CD14-positive monocyte (primary cell): ENCODE data around the gene HS6ST3. TPM values are rescaled to one million over a fixed set of nuclear protein-coding genes. Genes with fewer than 3 reads are reported as not detected.
A peak's percentile ranks its signal among the peaks of the same experiment; 100 is the strongest.

Experiments
- DNase-seq, 3 donors: peaks; one replicate each; pipeline ENCODE4 v3.0.0-alpha.2; 2011 to 2022
- H2AFZ ChIP-seq: 2 replicates; pipeline ENCODE4 v1.6.0; 2012; ENCODE audit warnings: mild to moderate bottlenecking, low read depth, low read length, inconsistent platforms; ENCODE audit not compliant: insufficient read depth, poor library complexity, severe bottlenecking
- H3K27ac ChIP-seq, 2 donors: 1 replicate in 1 of 2; 2 replicates in 1 of 2; pipeline ENCODE4 v1.5.1; 2012 to 2013; ENCODE audit warnings: low read length in 2 of 2, control low read depth in 1 of 2, inconsistent platforms in 1 of 2, low read depth in 1 of 2, mild to moderate bottlenecking in 1 of 2
- H3K27me3 ChIP-seq, 2 donors: one replicate each; pipeline versions ENCODE4 v1.6.0 to v1.6.1; 2011 to 2013; ENCODE audit warnings: low read length in 2 of 2; ENCODE audit not compliant: control insufficient read depth in 2 of 2, insufficient read depth in 2 of 2
- H3K36me3 ChIP-seq, 2 donors: replicated peaks in 1 of 2; 1 replicate in 1 of 2; 2 replicates in 1 of 2; pipeline versions ENCODE4 v1.5.1 to v1.6.1; 2012 to 2013; ENCODE audit warnings: low read length in 2 of 2, control low read depth in 1 of 2, inconsistent platforms in 1 of 2, mild to moderate bottlenecking in 1 of 2; ENCODE audit not compliant: insufficient read depth in 2 of 2, control insufficient read depth in 1 of 2
- H3K4me1 ChIP-seq, 2 donors: 1 replicate in 1 of 2; 2 replicates in 1 of 2; pipeline versions ENCODE4 v1.5.1 to v1.6.1; 2012 to 2013; ENCODE audit warnings: low read length in 2 of 2, control low read depth in 1 of 2, inconsistent platforms in 1 of 2, mild to moderate bottlenecking in 1 of 2, moderate library complexity in 1 of 2; ENCODE audit not compliant: insufficient read depth in 2 of 2, control insufficient read depth in 1 of 2
- H3K4me2 ChIP-seq: replicated peaks from 2 replicates; pipeline ENCODE3; 2012; ENCODE audit warnings: low read length, moderate library complexity, mild to moderate bottlenecking; ENCODE audit not compliant: poor library complexity, severe bottlenecking; ENCODE audit errors: extremely low read depth
- H3K4me3 ChIP-seq, 3 experiments: fragments of 200-600 bp in 1 of 3; sonication (generic) in 1 of 3; replicated peaks in 1 of 3; 1 replicate in 2 of 3; 2 replicates in 1 of 3; pipeline ENCODE4 v1.5.1; 2011 to 2013; ENCODE audit warnings: low read length in 3 of 3, mild to moderate bottlenecking in 3 of 3, control low read depth in 2 of 3, low read depth in 2 of 3, inconsistent platforms in 1 of 3, moderate library complexity in 1 of 3
- H3K79me2 ChIP-seq: 2 replicates; pipeline ENCODE4 v1.6.0; 2012; ENCODE audit warnings: mild to moderate bottlenecking, control low read depth, inconsistent platforms, low read length, moderate library complexity; ENCODE audit not compliant: insufficient read depth
- H3K9ac ChIP-seq: 2 replicates; pipeline ENCODE4 v1.6.0; 2017; ENCODE audit warnings: low read length, mild to moderate bottlenecking; ENCODE audit not compliant: insufficient read depth, poor library complexity, severe bottlenecking
- H3K9me3 ChIP-seq, 2 donors: replicated peaks in 1 of 2; 1 replicate in 1 of 2; 2 replicates in 1 of 2; pipeline versions ENCODE4 v1.5.1 to v1.6.1; 2012 to 2013; ENCODE audit warnings: low read length in 2 of 2, control low read depth in 1 of 2; ENCODE audit not compliant: control insufficient read depth in 1 of 2, insufficient read depth in 1 of 2
- H4K20me1 ChIP-seq: 2 replicates; pipeline ENCODE4 v1.6.0; 2012; ENCODE audit warnings: mild to moderate bottlenecking, low read length, control low read depth, moderate library complexity; ENCODE audit not compliant: insufficient read depth
- H3K27ac Mint-ChIP-seq, 7 donors: one replicate each; pipeline ENCODE4 v1.8.0; 2020; ENCODE audit warnings: mild to moderate bottlenecking in 7 of 7, mixed read lengths in 7 of 7, moderate library complexity in 6 of 7, inconsistent platforms in 2 of 7
- H3K27me3 Mint-ChIP-seq, 3 donors: one replicate each; pipeline ENCODE4 v1.8.0; 2021 to 2022; ENCODE audit warnings: low read depth in 3 of 3, mild to moderate bottlenecking in 3 of 3, mixed read lengths in 3 of 3, moderate library complexity in 3 of 3, inconsistent platforms in 1 of 3
- H3K36me3 Mint-ChIP-seq, 2 donors: one replicate each; pipeline ENCODE4 v1.8.0; 2020; ENCODE audit warnings: mixed read lengths in 2 of 2, inconsistent platforms in 1 of 2, mild to moderate bottlenecking in 1 of 2
- H3K4me1 Mint-ChIP-seq: one replicate; pipeline ENCODE4 v1.8.0; 2020; ENCODE audit warnings: mild to moderate bottlenecking, mixed read lengths
- H3K4me3 Mint-ChIP-seq, 2 donors: one replicate each; pipeline ENCODE4 v1.8.0; 2020; ENCODE audit warnings: mild to moderate bottlenecking in 2 of 2, mixed read lengths in 2 of 2, moderate library complexity in 1 of 2
- H3K9me3 Mint-ChIP-seq, 7 donors: one replicate each; pipeline ENCODE4 v1.8.0; 2020 to 2022; ENCODE audit warnings: mixed read lengths in 7 of 7, mild to moderate bottlenecking in 6 of 7, moderate library complexity in 6 of 7, inconsistent platforms in 2 of 7
- WGBS: methylation state at CpG from one replicate; pipeline ENCODE4 v1.1.5; 2013; ENCODE audit warnings: missing lambda C conversion rate; ENCODE audit not compliant: insufficient coverage; 5-methylcytosine and 5-hydroxymethylcytosine counted together
- intact Hi-C, 2 donors: fragments of 100-400 bp; cut with micrococcal nuclease; formaldehyde crosslinking; loops; one replicate each; pipeline versions ENCODE4 v1.15.0 to v1.15.1; 2023
- polyA plus RNA-seq, 3 donors: library from polyadenylated mRNA; depleted of rRNA in 1 of 3; unstranded in 2 of 3; stranded (reverse) in 1 of 3; fragments of 300-500 nt in 2 of 3; fragments of >200 nt in 1 of 3; fragmentation: Illumina TruSeq in 2 of 3; gene quantifications; 1 replicate in 2 of 3; 2 replicates in 1 of 3; pipeline ENCODE4 v1.2.3, GENCODE V29; 2012 to 2021
- TF ChIP-seq, protein P1 (sequence below): fragments of 200-600 bp; IDR thresholded peaks from one replicate; pipeline ENCODE4 v1.8.0; 2022; ENCODE audit warnings: antibody characterized with exemption, mild to moderate bottlenecking

HS6ST3 gene
- polyA plus RNA-seq, 3 donors, result not detected

DNA sequence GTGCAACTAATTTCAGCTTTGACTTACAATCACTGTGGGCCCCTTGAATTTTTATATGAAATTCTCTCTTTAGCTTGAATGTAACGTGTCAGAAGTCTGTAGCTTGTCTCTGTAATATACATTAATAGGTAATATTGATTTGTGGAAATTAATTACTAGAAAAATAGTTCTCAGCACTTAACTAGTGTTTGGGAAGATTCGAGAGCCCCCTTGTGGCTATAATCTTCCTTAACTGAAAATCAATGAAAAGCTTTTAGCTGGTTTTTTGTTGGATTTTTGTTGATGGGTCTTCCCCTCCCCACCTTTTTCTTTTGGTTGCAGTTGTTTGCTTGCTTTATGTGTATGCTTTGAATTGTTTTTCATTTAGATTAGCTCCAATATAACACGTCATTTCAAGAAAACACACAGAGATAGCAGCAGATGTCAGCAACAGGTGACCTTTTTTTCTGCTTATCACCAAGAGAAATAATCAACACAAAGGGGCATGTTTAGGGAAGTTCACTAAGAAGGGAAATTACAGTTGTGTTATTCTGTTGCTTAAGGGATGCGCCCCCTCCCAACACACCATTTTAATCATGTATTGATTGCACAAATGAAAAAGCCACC is 727.5 kb downstream of the HS6ST3 start:
- H3K36me3 Mint-ChIP-seq, result no peaks in the 10 kb centered on the region
- Histone ChIP-seq H3K4me3 (no peak overlapping the region), H3K9me3 (no peaks in the 10 kb centered on the region), H3K36me3 (no peaks in the 10 kb centered on the region), H3K27me3 (peaks cover 0 to 2% of the 10 kb centered on the region in 2 donors), H3K4me2 (no peak overlapping the region), H2AFZ (no peak overlapping the region), H3K4me1 (no peaks in the 10 kb centered on the region), H4K20me1 (no peaks in the 10 kb centered on the region), H3K79me2 (no peaks in the 10 kb centered on the region), H3K9ac (no peak overlapping the region), H3K27ac (no peak overlapping the region)
- intact Hi-C loops, result no loop called here
- H3K4me1 Mint-ChIP-seq, result no peaks in the 10 kb centered on the region
- H3K27ac Mint-ChIP-seq, result no peak overlapping the region
- no CpG with 5 or more reads among the region's 4 CpGs for WGBS
- TF ChIP-seq, protein P1, sequence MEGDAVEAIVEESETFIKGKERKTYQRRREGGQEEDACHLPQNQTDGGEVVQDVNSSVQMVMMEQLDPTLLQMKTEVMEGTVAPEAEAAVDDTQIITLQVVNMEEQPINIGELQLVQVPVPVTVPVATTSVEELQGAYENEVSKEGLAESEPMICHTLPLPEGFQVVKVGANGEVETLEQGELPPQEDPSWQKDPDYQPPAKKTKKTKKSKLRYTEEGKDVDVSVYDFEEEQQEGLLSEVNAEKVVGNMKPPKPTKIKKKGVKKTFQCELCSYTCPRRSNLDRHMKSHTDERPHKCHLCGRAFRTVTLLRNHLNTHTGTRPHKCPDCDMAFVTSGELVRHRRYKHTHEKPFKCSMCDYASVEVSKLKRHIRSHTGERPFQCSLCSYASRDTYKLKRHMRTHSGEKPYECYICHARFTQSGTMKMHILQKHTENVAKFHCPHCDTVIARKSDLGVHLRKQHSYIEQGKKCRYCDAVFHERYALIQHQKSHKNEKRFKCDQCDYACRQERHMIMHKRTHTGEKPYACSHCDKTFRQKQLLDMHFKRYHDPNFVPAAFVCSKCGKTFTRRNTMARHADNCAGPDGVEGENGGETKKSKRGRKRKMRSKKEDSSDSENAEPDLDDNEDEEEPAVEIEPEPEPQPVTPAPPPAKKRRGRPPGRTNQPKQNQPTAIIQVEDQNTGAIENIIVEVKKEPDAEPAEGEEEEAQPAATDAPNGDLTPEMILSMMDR, result peak; percentile 38
- peaks cover 0 to 3% (median 1%) of the 10 kb centered on the region in 7 donors for H3K9me3 Mint-ChIP-seq
- H3K4me3 Mint-ChIP-seq, result no peak overlapping the region
- DNase-seq, result no peak
- H3K27me3 Mint-ChIP-seq, result peaks cover 0 to 4% (median 0%) of the 10 kb centered on the region in 3 donors

DNA sequence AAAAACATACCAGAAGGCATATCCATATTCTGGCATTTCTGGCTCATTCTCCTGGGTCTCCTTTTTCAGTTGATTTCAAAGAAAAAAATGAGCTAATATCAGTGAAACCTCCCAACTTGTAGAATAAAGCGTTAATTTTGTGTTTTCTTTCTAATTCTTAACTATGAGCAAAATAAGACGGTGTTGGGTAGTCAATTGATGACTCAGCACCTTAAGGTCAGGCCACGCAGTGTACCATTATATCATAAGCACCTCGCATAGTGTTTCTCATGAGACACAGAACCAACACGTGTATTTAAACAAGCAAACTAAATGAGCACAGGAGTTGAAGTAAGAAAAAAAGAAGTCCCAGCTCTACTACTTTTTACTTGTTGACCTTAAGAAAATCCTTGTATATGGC is 729.5 kb downstream of the HS6ST3 start:
- Histone ChIP-seq H3K27me3 (peaks cover 0 to 2% of the 10 kb centered on the region in 2 donors), H4K20me1 (no peaks in the 10 kb centered on the region), H3K4me1 (no peaks in the 10 kb centered on the region), H3K9me3 (no peaks in the 10 kb centered on the region), H3K27ac (no peak overlapping the region), H3K4me3 (no peak overlapping the region), H3K9ac (no peak overlapping the region), H2AFZ (no peak overlapping the region), H3K36me3 (no peaks in the 10 kb centered on the region), H3K4me2 (no peak overlapping the region), H3K79me2 (no peaks in the 10 kb centered on the region)
- 80% methylated on average over 1 of the region's 5 CpGs for WGBS
- peaks cover 4% of the 10 kb centered on the region for H3K4me1 Mint-ChIP-seq
- no peak for DNase-seq
- TF ChIP-seq, protein P1, result no peak
- H3K4me3 Mint-ChIP-seq, result no peak overlapping the region
- H3K27ac Mint-ChIP-seq, result no peak overlapping the region
- intact Hi-C loops, result no loop called here
- H3K9me3 Mint-ChIP-seq, result peaks cover 0 to 3% (median 1%) of the 10 kb centered on the region in 7 donors
- H3K36me3 Mint-ChIP-seq, result no peaks in the 10 kb centered on the region
- H3K27me3 Mint-ChIP-seq, result peaks cover 0 to 4% (median 0%) of the 10 kb centered on the region in 3 donors
